GM15510 (cell line): ENCODE data around the gene TUBB1.

Source experiments
- POLR2A ChIP-seq: IDR thresholded peaks from 3 replicates; pipeline ENCODE4 v1.6.1; 2011; ENCODE audit warnings: borderline replicate concordance; ENCODE audit not compliant: insufficient read length; ENCODE audit errors: extremely low read depth

Gene TUBB1

GRCh38 chr20:59019217-59019616 lies at the start of gene TUBB1:
Gene TUBB1 (plus strand): TSS chr20:59019429. CDS start chr20:59019523, 94 bp downstream.
- no peak for TF ChIP-seq POLR2A

GRCh38 chr20:58969439-58969838 lies 49.8 kb upstream of the TUBB1 start:
- TF ChIP-seq POLR2A = no peak

- no peak for TF ChIP-seq POLR2A
Observed at GRCh38 chr20:58970146-58970545, 49.1 kb upstream of the TUBB1 start.

- TF ChIP-seq POLR2A = no peak
Observed at GRCh38 chr20:58971429-58971828, 47.8 kb upstream of the TUBB1 start.

GRCh38 chr20:58973179-58973578 lies 46.0 kb upstream of the TUBB1 start:
- TF ChIP-seq POLR2A = no peak

DNA sequence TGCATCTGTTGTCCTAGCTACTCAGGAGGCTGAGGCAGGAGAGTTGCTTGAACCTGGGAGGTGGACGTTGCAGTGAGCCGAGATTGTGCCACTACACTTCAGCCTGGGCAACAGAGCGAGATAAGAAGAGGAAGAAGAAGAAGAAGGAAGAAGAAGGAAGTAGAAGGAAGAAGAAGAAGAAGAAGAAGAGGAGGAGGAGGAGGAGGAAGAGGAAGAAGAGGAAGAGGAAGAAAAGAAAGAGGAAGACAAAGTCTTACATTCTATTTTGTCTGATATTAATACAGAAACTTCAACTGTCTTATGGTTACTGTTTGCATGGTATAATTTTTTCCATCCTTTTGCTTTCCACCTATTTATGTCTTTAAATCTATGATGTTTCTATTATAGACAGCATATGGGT lies 45.4 kb upstream of the TUBB1 start:
- TF ChIP-seq POLR2A = no peak

DNA sequence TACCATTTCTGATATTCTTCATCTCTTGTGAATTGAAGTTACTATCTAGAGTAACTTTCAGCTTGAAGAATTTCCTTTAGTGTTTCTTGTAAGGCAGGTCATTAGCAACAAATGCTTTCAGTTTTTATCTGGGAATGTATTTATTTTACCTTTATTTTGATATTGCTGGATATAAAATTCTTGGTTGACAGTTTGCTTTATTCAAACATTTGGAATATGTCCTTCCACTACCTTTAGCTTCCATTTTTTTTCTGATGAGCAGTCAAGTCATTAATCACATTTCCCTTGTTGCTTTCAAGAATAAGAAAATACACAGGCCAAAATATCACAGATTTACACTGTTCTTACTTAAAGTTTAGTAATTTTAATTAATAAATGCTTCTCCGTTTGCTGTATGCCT lies 43.9 kb upstream of the TUBB1 start:
- TF ChIP-seq POLR2A = no peak

DNA sequence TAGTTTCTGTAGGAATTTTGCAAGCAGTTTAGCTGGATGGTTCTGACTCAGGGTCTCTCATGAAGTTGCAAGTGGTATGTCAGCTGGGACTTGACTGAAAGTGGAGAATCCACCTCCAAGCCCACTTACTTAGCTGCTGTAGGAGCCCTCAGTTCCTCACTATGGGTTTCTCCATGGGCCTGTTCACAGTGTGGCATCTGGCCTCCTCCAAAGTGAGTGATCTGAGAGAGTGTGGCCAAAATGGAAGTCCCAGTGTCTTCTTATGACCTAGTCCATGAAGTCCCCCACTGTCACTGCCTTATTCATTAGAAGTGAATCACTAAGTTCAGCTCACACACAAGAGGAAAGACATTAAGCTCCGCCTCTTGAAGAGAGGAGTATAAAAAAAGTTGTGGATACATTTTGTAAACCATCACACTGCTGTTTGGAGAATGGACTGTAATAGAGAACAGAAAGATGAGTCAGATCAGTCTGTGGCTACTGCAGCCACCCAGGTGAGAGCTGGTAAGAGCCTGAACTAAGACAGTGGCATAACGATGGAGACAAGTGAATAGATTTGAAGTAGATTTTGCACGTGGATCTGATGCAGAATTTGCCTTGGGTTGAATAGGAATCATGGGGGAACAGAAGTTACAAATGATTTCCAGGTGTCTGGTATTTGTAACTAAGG lies 43.0 kb upstream of the TUBB1 start:
- no peak for TF ChIP-seq POLR2A

DNA sequence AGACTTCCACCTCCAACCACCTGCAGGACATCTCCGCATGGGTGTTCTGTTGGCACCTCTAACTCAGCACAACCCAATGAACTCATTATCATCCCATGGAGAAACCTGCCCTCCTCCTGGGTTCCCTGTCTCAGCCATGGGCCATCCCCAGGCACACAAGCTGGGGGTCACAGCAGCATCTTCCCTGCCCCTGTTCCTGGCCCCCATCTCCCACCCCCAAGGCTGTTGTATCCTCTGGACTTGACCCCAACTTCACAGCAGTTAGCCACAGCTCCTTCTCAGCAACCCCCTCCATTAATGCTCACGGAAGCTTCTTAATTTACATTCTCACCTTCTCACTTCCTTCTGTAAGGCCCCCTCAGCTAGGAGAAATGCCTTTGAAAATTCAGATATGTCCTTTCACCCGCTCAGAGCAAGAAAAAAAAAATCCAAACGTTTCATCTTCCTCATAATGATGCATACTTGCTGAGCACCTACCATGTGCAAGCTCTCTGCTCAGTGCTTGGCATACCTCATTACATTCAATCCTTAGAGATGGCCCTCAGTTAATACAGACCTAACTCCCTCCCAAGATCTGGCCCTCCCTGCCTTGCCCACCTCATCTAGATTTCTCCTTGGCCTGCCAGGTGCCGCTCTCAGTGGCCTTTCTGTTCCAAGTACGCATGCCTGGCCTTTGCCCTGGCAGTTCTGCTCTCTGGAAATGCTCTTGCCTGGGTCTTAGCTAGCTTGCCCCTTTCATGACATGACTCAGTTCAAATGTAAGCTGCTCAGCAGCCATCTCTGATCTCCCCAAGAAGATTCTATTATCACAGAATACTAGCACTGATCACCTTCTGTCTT lies 40.7 kb upstream of the TUBB1 start:
- TF ChIP-seq POLR2A = no peak

DNA sequence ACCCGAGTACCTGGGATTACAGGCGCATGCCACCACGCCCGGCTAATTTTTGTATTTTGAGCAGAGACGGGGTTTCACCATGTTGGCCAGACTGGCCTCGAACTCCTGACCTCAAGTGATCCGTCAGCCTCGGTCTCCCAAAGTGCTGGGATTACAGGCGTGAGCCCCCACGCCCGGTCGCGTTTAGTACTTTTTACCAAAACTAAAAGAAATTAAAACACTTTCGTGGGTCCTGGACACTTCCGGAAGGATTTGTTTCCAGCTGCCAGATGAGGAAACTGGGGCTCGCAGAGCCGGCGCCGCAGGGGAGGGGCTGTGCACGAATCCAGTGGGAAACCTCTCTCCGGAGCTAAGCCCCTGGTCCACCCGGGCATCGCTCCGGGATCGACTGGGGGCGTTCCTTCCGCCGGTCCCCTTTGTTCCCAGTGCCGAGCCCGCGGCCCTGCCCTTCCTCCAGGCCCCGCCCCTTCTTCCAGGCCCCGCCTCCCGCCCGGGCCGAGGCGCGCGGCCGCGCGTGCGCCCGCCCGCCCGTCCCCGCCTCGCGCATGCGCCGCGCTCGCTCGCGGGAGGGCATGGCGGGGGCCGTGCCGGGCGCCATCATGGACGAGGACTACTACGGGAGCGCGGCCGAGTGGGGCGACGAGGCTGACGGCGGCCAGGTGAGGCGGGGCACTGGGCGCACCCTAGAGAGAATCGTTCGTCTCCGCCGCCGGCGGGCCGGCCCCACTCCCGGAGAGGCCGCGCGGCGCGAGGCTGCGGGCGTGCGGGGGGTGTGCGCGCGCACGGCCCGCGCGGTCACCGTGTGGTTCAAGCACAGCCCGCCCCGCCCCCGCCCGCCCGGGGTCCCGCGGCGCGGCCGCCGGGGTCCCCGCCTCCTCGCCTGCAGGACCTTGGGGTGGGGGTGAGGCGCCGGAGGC lies 38.3 kb upstream of the TUBB1 start, which contains the start of gene NELFCD:
Gene NELFCD (plus strand): TSS at position 546 of the 917 bp plus-strand sequence. CDS start 54 bp downstream, at position 600.
- TF ChIP-seq POLR2A = peak; percentile 90

DNA sequence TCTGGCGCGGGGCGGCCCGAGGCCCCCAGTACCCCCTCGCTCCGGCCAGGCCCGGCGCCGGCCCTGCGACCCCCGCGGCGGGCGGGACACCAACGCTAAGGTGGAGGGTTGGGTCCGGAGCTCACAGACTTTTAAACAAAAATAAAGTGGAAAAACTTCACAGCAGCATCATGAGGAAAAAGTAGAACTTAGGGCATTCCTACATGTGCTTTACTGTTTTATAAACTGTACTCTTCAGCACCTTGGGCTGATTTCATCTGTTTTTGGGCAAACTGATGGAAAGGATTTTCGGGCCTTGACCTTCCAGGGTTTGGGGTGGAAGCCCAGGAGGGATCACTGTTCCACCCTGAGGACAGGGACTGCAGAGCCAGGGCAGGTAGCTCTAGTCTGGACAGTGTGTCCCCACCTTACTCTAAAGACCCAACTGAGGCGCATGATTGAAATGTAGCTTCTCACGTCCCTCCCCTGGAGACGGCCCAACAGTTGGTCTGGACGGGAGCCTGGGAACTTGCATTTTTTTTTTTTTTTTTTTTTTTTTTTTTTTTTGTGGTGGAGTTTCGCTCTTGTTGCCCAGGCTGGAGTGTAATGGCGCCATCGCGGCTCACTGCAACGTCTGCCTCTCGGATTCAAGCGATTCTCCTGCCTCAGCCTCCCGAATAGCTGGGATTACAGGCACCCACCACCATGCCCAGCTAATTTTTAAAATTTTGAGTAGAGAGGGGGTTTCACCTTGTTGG lies 37.4 kb upstream of the TUBB1 start:
- TF ChIP-seq POLR2A = no peak

GRCh38 chr20:58982406-58983114 lies 36.7 kb upstream of the TUBB1 start:
- no peak for TF ChIP-seq POLR2A

GRCh38 chr20:58984691-58985090 lies 34.5 kb upstream of the TUBB1 start:
- no peak for TF ChIP-seq POLR2A

GRCh38 chr20:58985656-58986055 lies 33.6 kb upstream of the TUBB1 start:
- no peak for TF ChIP-seq POLR2A

- no peak for TF ChIP-seq POLR2A
Observed at GRCh38 chr20:58986286-58986967, 32.8 kb upstream of the TUBB1 start.
